Measurements from ENCODE around the gene APOLD1. TPM values are rescaled to one million over a fixed set of nuclear protein-coding genes. Genes with fewer than 3 reads are reported as not detected.
"Not testable (repeated sequence)": the region's sequence is repeated elsewhere in the genome, so short reads cannot be mapped to it uniquely, and the experiment has no call there.

APOLD1 gene
- total RNA-seq, 1 donor from 2014 or later: 31.4 TPM

- DNase-seq (ENCODE audit: extremely low read depth, low read depth, low spot score): no peak
Measured at GRCh38 chr12:12786351-12786705, 869 bp downstream of the APOLD1 start.

DNA sequence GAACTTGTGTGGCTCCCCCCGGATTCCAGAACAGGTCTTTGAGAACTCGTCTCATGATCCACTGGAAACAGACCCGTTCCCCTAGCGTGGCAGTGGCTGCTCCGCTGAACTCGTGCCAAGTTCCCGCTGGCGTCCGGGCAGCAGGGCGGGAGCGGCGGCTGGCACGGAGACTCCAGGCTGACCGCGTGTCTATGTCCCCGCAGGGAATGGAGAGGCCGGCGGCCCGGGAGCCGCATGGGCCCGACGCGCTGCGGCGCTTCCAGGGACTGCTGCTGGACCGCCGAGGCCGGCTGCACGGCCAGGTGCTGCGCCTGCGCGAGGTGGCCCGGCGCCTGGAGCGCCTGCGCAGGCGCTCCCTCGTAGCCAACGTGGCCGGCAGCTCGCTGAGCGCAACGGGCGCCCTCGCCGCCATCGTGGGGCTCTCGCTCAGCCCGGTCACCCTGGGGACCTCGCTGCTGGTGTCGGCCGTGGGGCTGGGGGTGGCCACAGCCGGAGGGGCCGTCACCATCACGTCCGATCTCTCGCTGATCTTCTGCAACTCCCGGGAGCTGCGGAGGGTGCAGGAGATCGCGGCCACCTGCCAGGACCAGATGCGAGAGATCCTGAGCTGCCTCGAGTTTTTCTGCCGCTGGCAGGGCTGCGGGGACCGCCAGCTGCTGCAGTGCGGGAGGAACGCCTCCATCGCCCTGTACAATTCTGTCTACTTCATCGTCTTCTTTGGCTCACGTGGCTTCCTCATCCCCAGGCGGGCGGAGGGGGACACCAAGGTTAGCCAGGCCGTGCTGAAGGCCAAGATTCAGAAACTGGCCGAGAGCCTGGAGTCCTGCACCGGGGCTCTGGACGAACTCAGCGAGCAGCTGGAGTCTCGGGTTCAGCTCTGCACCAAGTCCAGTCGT is 1.5 kb downstream of the APOLD1 start:
- DNase-seq (ENCODE audit: extremely low read depth, low read depth, low spot score): no peak

GRCh38 chr12:12788131-12788530 is 2.7 kb downstream of the APOLD1 start:
- DNase-seq (ENCODE audit: extremely low read depth, low read depth, low spot score): no peak

GRCh38 chr12:12788675-12789368 is 3.4 kb downstream of the APOLD1 start:
- DNase-seq (ENCODE audit: extremely low read depth, low read depth, low spot score): no peak

- no peak for DNase-seq (ENCODE audit: extremely low read depth, low read depth, low spot score)
Measured at GRCh38 chr12:12790956-12791355, 5.5 kb downstream of the APOLD1 start.

GRCh38 chr12:12791756-12792369 is 6.4 kb downstream of the APOLD1 start:
- no peak for DNase-seq (ENCODE audit: extremely low read depth, low read depth, low spot score)

DNA sequence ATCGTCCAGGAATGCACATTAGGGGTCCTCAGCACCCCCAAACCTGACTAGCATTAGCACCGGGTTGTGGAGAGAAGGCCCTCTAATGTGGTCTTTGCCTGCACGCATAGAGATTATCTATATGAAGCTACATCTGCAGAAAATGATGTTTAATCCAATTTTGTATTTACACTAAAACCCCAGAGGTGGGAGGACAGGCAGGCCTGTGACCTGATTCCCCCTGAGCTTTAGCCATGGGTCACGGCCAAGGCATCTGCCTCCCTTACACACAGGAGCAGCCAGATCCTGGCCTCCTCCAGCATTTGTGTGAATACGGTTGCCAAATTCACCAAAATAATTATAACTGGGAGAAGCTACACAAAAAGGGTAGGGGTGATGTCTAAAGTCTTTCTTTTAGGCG is 7.0 kb downstream of the APOLD1 start:
- no peak for DNase-seq (ENCODE audit: extremely low read depth, low read depth, low spot score)

GRCh38 chr12:12794686-12795085 is 9.2 kb downstream of the APOLD1 start:
- DNase-seq (ENCODE audit: extremely low read depth, low read depth, low spot score): no peak

DNA sequence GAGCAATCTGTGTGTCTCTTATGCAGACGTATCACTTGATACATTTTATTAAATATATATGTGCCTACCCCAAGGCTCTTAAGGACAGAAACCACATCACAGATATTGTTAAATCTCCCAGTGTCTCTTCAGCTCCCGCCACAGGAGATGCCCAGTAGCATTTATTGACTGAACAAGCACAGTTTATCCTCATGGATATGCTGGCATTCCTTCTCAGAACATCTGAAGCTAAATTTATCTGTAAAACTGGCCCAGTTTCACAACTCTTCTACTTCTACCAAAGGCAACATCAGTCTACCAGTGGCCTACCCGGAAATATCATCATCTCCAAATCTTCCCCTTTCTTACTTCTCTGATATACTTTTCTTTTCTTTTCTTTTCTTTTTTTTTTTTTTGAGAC is 10.7 kb downstream of the APOLD1 start:
- DNase-seq (ENCODE audit: extremely low read depth, low read depth, low spot score): no peak

- no peak for DNase-seq (ENCODE audit: extremely low read depth, low read depth, low spot score)
Measured at GRCh38 chr12:12796928-12797793, 11.7 kb downstream of the APOLD1 start.

DNA sequence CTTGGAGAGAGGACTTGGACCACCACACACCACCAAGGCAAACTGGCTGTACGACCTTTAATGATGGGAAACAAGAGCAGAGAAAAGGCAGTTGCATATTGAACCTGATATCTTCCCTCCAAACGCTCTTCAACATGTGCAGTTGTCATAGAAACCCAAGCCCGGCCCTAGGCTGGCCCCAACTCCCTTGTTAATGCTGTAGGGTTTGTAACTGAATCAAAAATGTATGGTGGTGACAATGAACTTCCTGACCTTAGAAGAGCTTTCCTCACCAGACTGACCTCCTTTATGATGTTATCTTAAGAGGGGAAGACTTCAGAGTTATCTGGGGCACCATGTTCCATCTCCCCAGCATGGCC is 12.3 kb downstream of the APOLD1 start:
- no peak for DNase-seq (ENCODE audit: extremely low read depth, low read depth, low spot score)

- DNase-seq (ENCODE audit: extremely low read depth, low read depth, low spot score): no peak
Measured at GRCh38 chr12:12798480-12798879, 13.0 kb downstream of the APOLD1 start.

GRCh38 chr12:12799163-12799920 is 13.9 kb downstream of the APOLD1 start:
- no peak for DNase-seq (ENCODE audit: extremely low read depth, low read depth, low spot score)

GRCh38 chr12:12800406-12801180 is 15.1 kb downstream of the APOLD1 start:
- no peak for DNase-seq (ENCODE audit: extremely low read depth, low read depth, low spot score)

- not testable (repeated sequence) for DNase-seq (ENCODE audit: extremely low read depth, low read depth, low spot score)
Measured at GRCh38 chr12:12801656-12802055, 16.2 kb downstream of the APOLD1 start.

GRCh38 chr12:12803186-12803585 is 17.7 kb downstream of the APOLD1 start:
- no peak for DNase-seq (ENCODE audit: extremely low read depth, low read depth, low spot score)

DNA sequence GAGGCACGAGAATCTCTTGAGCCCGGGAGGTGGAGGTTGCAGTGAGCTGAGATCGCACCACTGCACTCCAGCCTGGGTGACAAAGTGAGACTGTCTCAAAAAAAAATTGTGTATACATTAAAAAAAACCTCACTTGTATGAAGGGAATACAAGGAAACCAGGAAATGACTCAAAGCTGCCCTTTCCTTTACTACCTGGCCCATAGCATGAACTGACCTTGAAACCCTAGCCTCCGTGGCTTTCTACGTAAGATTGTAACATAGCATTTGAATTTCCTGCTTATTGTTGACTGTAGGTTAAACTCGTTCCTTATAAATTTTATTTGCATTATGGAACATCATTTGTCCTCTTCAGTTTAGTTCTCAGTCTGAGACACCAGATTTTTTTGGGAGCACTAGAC is 18.6 kb downstream of the APOLD1 start:
- no peak for DNase-seq (ENCODE audit: extremely low read depth, low read depth, low spot score)

DNA sequence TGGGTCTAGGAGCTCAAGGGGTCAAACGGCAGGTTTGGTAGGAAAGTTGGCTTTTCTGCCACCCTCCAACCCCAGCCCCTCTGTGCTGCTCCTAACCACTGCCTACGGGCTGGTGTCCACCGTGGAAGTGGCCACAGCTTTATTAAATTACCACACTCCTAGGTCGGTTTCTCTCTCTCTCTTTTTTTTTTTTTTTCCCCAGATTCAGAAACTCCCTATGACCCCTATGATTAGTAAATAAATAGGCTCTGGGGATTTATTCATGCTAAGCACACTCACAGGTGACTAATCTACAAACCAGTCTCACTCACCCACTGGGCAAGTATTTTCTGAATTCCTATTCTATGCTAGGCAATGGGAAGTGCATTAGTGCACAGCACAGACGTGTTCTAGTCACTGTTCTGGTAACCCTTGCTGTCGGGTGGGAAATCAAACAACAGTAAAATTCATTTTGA is 19.0 kb downstream of the APOLD1 start:
- DNase-seq (ENCODE audit: extremely low read depth, low read depth, low spot score): no peak

DNA sequence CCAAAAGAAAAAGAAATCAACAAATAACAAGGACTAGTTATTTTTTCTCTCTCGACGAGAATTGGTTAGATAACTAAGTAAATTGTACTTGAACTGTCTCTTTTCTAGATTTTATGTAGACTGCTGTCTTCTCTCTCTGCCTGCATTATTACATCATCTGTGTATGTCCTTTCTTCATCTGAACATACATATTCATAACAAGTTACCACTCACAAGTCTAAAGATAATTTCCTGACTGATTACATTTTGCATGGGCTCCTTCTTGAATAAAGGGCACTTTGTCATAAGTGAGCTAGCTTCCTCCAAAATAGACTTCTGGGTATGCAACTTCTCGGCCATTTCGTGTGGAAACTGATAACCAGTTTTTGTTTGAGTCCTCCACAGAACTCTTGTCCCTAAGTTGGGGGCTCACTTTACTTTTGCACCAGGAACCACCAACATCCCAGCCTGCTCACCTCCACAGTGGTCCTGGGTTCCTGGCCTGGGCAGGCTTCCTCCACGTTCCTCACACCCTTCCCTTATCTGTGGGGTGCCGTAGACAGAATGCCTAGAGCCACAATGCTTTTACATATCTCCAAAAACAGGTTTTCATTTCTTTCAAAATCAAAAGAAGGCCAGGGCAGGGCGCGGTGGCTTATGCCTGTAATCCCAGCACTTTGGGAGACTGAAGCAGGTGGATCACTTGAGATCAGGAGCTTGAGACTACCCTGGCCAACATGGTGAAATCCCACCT is 21.5 kb downstream of the APOLD1 start:
- DNase-seq (ENCODE audit: extremely low read depth, low read depth, low spot score): no peak

Measured in glomerular endothelial cell (primary cell).